Prostate gland (tissue), 2 donors: ENCODE measurements around the gene NCAM1.

ENCODE experiments used
- CTCF ChIP-seq, 4 experiments: fragments of 200-600 bp in 2 of 4; fragments of 450-650 bp in 2 of 4; sonication (generic) in 2 of 4; IDR thresholded peaks; 1 replicate in 3 of 4; 2 replicates in 1 of 4; pipeline ENCODE4 v1.5.1; 2016 to 2019; ENCODE audit warnings: antibody characterized with exemption in 4 of 4, mild to moderate bottlenecking in 2 of 4, moderate library complexity in 2 of 4
- POLR2A ChIP-seq: fragments of 450-650 bp; IDR thresholded peaks from one replicate; pipeline ENCODE4 v1.6.1; 2016; ENCODE audit warnings: antibody characterized with exemption, mild to moderate bottlenecking
- POLR2AphosphoS5 ChIP-seq: sonication (generic); formaldehyde crosslinking; IDR thresholded peaks from one replicate; pipeline ENCODE4 v1.6.1; 2017; ENCODE audit warnings: antibody characterized with exemption

- TF ChIP-seq CTCF (IDR thresholded peaks at IDR 0.05) (no peak), POLR2A (no peak), POLR2AphosphoS5 (no peak)
Observed at GRCh38 chr11:113085446-113085845, 124.2 kb downstream of the NCAM1 start.
